ENCODE results near the gene PPP2R5C. TPM values are rescaled to one million over a fixed set of nuclear protein-coding genes. Genes with fewer than 3 reads are reported as not detected.
A peak's percentile ranks its signal among the peaks of the same experiment; 100 is the strongest.

PPP2R5C gene
- total RNA-seq, 6 donors from 2014 or later: 105 to 208 (median 133) TPM

DNA sequence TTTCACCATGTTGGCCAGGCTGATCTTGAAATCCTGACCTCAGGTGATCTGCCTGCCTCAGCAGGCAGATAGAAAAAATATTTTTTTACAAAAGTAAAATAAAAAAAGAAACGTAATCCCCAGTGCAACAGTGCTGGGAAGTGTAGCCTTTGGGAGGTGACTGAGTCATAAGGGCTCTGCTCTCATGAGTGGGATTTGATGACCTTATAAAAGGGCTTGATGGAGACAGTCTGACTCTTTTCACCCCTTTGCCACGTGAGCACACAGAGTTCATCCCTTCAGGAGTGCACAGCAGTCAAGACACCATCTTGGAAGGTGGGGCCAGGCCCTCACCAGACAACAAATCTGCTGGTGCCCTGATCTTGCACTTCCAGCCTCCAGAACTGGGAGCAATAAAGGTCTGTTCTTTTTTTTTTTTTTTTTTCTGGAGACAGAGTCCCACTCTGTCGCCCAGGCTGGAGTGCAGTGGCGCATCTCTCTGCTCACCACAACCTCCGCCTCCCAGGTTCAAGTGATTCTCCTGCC lies 178.2 kb downstream of the PPP2R5C start:
- DNase-seq (no peak), ATAC-seq (ENCODE audit: low FRiP score in 2 of 2) (no peak)
- no peak overlapping the region for H3K27ac ChIP-seq
- TF ChIP-seq POLR2A (IDR thresholded peaks at IDR 0.05): no peak
- TF ChIP-seq EP300 (IDR thresholded peaks at IDR 0.05): no peak
- no peak for TF ChIP-seq POLR2AphosphoS5 (IDR thresholded peaks at IDR 0.05)
- TF ChIP-seq, protein P1, sequence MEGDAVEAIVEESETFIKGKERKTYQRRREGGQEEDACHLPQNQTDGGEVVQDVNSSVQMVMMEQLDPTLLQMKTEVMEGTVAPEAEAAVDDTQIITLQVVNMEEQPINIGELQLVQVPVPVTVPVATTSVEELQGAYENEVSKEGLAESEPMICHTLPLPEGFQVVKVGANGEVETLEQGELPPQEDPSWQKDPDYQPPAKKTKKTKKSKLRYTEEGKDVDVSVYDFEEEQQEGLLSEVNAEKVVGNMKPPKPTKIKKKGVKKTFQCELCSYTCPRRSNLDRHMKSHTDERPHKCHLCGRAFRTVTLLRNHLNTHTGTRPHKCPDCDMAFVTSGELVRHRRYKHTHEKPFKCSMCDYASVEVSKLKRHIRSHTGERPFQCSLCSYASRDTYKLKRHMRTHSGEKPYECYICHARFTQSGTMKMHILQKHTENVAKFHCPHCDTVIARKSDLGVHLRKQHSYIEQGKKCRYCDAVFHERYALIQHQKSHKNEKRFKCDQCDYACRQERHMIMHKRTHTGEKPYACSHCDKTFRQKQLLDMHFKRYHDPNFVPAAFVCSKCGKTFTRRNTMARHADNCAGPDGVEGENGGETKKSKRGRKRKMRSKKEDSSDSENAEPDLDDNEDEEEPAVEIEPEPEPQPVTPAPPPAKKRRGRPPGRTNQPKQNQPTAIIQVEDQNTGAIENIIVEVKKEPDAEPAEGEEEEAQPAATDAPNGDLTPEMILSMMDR (IDR thresholded peaks at IDR 0.05): no peak
- H3K9me3 ChIP-seq: no peaks in the 10 kb centered on the region
- WGBS, 2 donors: 71 to 73% methylated on average over 5 of the region's 5 CpGs
- no peaks in the 10 kb centered on the region for H3K36me3 ChIP-seq
- no peak overlapping the region for H3K4me3 ChIP-seq
- H3K27me3 ChIP-seq: no peaks in the 10 kb centered on the region
- no peaks in the 10 kb centered on the region for H3K4me1 ChIP-seq

DNA sequence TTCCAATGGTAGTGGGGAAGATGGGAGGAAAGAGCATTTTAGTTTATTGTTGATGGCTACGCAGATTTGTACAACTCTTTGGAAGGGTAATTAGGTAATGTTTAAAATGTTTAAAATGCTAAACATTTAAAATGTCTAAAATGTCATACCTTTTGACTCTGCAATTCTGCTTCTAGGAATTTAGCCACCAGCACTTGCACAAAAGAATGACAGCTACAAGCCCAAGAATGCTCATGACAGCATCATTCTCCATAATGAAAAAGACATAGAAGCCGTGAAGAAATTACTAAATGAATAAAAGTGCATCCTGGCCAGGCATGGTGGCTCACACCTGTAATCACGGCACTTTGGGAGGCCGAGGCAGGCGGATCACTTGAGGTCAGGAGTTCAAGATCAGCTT lies 182.9 kb downstream of the PPP2R5C start:
- no peaks in the 10 kb centered on the region for H3K9me3 ChIP-seq
- peaks cover 8 to 15% (median 13%) of the 10 kb centered on the region in 4 donors for H3K4me1 ChIP-seq
- H3K27ac ChIP-seq: no peak overlapping the region
- TF ChIP-seq POLR2AphosphoS5 (IDR thresholded peaks at IDR 0.05) (no peak), POLR2A (IDR thresholded peaks at IDR 0.05) (no peak), EP300 (IDR thresholded peaks at IDR 0.05) (no peak)
- TF ChIP-seq, protein P1 (IDR thresholded peaks at IDR 0.05): no peak
- H3K36me3 ChIP-seq: no peaks in the 10 kb centered on the region
- DNase-seq (no peak), ATAC-seq (ENCODE audit: low FRiP score in 2 of 2) (no peak)
- H3K4me3 ChIP-seq: no peak overlapping the region
- no peaks in the 10 kb centered on the region for H3K27me3 ChIP-seq
- 74 to 81% methylated on average over 5 of the region's 5 CpGs for WGBS, 2 donors

DNA sequence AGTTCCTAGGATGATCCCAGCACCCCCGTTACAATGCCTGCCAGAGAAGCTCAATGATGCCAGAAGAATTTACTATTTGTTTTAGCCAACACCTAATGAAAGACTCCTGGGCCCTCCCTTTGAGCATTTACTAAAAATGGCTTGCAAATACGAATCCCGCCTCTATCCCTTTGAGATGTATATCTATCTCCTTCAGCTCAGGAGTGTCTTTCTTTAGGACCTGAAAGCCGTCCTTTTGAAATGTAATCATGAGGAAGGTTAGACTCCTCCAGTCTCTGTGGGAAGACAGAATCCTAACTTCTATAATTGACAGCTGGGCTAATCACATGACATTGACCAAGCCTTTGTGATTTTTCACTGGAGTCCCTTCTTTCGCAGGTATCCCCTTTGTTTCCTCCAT lies 183.7 kb downstream of the PPP2R5C start:
- no peak overlapping the region for H3K4me3 ChIP-seq
- TF ChIP-seq, protein P1 (IDR thresholded peaks at IDR 0.05): no peak
- no peak for TF ChIP-seq POLR2A (IDR thresholded peaks at IDR 0.05)
- no peak for TF ChIP-seq EP300 (IDR thresholded peaks at IDR 0.05)
- no peak for TF ChIP-seq POLR2AphosphoS5 (IDR thresholded peaks at IDR 0.05)
- no peaks in the 10 kb centered on the region for H3K9me3 ChIP-seq
- DNase-seq (no peak), ATAC-seq (ENCODE audit: low FRiP score in 2 of 2) (no peak)
- no peak overlapping the region for H3K27ac ChIP-seq
- WGBS, 2 donors: 7 to 22% methylated on average over 5 of the region's 5 CpGs
- H3K27me3 ChIP-seq: no peaks in the 10 kb centered on the region
- no peaks in the 10 kb centered on the region for H3K36me3 ChIP-seq
- H3K4me1 ChIP-seq: peaks cover 10 to 21% (median 13%) of the 10 kb centered on the region in 4 donors

DNA sequence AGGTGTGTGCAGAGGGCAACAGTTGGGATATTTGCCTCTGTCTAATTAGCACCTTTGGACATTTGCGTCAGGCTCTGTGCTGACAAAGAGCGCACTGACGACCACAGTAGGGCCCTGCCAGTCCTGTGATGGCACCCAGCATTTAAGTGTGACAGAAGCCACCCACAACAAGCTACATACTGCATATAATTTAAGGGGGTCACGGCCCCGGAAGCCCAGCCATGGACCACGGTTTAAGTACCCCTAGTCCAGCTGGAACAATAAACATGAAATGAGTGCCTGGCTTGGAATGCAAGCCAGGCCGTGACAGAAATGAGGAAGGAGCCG lies 186.0 kb downstream of the PPP2R5C start:
- peak in 1 of 2 donors; percentile 38 for DNase-seq
- Histone ChIP-seq H3K27ac (peak overlapping the region; percentile 93 to 99 (median 98)), H3K4me1 (peaks cover 10 to 21% (median 13%) of the 10 kb centered on the region in 4 donors), H3K36me3 (no peaks in the 10 kb centered on the region), H3K4me3 (peak overlapping the region; percentile 14 to 81 (median 68)), H3K9me3 (no peaks in the 10 kb centered on the region), H3K27me3 (no peaks in the 10 kb centered on the region)
- TF ChIP-seq, protein P1 (IDR thresholded peaks at IDR 0.05): no peak
- TF ChIP-seq POLR2AphosphoS5 (IDR thresholded peaks at IDR 0.05) (no peak), EP300 (IDR thresholded peaks at IDR 0.05) (no peak), POLR2A (IDR thresholded peaks at IDR 0.05) (no peak)
- WGBS, 2 donors: 6 to 10% methylated on average over 7 to 8 of the region's 8 CpGs
- ATAC-seq (ENCODE audit: low FRiP score in 2 of 2): peak; percentile 0 to 2

Data from upper lobe of left lung (tissue), 6 donors.